Measurements from ENCODE around the gene HOMER1.
"Not testable (repeated sequence)": the region's sequence is repeated elsewhere in the genome, so short reads cannot be mapped to it uniquely, and the experiment has no call there.

Gene HOMER1

GRCh38 chr5:79408028-79408427, 105.9 kb downstream of the HOMER1 start:
- DNase-seq, result no peak

GRCh38 chr5:79407591-79407990, 106.3 kb downstream of the HOMER1 start:
- no peak for DNase-seq

GRCh38 chr5:79401216-79401615, 112.7 kb downstream of the HOMER1 start:
- no peak for DNase-seq

GRCh38 chr5:79399046-79399445, 114.9 kb downstream of the HOMER1 start:
- DNase-seq, result no peak

- no peak for DNase-seq
These were observed 116.9 kb downstream of the HOMER1 start for GRCh38 chr5:79397080-79397479.

GRCh38 chr5:79396265-79396664, 117.7 kb downstream of the HOMER1 start:
- DNase-seq, result no peak

- no peak for DNase-seq
These were observed 118.6 kb downstream of the HOMER1 start for GRCh38 chr5:79395296-79395695.

- DNase-seq, result no peak
These were observed 121.2 kb downstream of the HOMER1 start for GRCh38 chr5:79392776-79393175.

- no peak for DNase-seq
These were observed 127.3 kb downstream of the HOMER1 start for GRCh38 chr5:79386679-79387078.

- not testable (repeated sequence) for DNase-seq
These were observed 128.8 kb downstream of the HOMER1 start for GRCh38 chr5:79385126-79385525.

GRCh38 chr5:79378510-79379186, 135.3 kb downstream of the HOMER1 start:
- DNase-seq, result no peak

GRCh38 chr5:79357398-79357797, 156.5 kb downstream of the HOMER1 start:
- no peak for DNase-seq

GRCh38 chr5:79349881-79350280, 164.1 kb downstream of the HOMER1 start:
- no peak for DNase-seq

GRCh38 chr5:79349047-79349446, 164.9 kb downstream of the HOMER1 start:
- DNase-seq, result no peak

- no peak for DNase-seq
These were observed 167.5 kb downstream of the HOMER1 start for GRCh38 chr5:79346420-79346824.

GRCh38 chr5:79333852-79334557, 179.9 kb downstream of the HOMER1 start:
- DNase-seq, result no peak

- DNase-seq, result no peak
These were observed 183.9 kb downstream of the HOMER1 start for GRCh38 chr5:79330071-79330470.

GRCh38 chr5:79329453-79329852, 184.5 kb downstream of the HOMER1 start:
- no peak for DNase-seq

Data from stimulated activated CD4-positive, alpha-beta T cell treated with anti-CD3 and anti-CD28 coated beads, Interleukin-2, amount 100 ng/mL, for 24 hours (primary cell).